Measurements from ENCODE around the gene GAGE12H.

The GAGE12H gene

DNA sequence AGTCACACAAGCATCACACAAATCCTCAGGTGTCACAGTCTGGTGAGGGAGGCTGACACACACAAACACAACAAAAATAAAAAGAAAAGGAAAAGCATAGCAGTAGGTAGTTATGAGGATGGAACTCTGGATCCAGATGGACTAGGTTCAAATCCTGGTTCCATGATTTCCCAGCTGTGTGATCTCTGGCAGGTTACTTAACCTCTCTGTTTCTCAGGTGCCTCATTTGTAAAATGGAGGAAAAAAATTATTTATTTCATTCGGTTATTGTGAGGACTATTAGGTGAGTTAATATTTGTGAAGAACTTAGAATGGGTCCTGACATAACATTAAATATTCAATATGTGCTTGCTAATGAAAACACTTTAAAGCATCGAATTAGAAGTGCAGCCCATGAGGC, 38.8 kb downstream of the GAGE12H start:
- no peak overlapping the region for H3K27ac ChIP-seq (ENCODE audit: low read depth, low read length, poor library complexity, severe bottlenecking)
- no peaks in the 10 kb centered on the region for H3K9me3 ChIP-seq (ENCODE audit: low read length)
- H3F3A ChIP-seq (ENCODE audit: insufficient read depth, low read length), result no peaks in the 10 kb centered on the region
- H3K79me2 ChIP-seq (ENCODE audit: insufficient read depth, low read length), result no peaks in the 10 kb centered on the region
- H3K4me3 ChIP-seq (ENCODE audit: low read depth, low read length, poor library complexity, severe bottlenecking), result no peak overlapping the region
- H3K4me2 ChIP-seq (ENCODE audit: low read length), result no peak overlapping the region
- H2AFZ ChIP-seq (ENCODE audit: low read length), result no peak overlapping the region
- no peaks in the 10 kb centered on the region for H3K9me2 ChIP-seq (ENCODE audit: low read depth, low read length)
- H3K27me3 ChIP-seq (ENCODE audit: insufficient read depth, low read length), result no peaks in the 10 kb centered on the region
- H3K36me3 ChIP-seq (ENCODE audit: insufficient read depth, low read length), result no peaks in the 10 kb centered on the region
- TF ChIP-seq, protein P1, sequence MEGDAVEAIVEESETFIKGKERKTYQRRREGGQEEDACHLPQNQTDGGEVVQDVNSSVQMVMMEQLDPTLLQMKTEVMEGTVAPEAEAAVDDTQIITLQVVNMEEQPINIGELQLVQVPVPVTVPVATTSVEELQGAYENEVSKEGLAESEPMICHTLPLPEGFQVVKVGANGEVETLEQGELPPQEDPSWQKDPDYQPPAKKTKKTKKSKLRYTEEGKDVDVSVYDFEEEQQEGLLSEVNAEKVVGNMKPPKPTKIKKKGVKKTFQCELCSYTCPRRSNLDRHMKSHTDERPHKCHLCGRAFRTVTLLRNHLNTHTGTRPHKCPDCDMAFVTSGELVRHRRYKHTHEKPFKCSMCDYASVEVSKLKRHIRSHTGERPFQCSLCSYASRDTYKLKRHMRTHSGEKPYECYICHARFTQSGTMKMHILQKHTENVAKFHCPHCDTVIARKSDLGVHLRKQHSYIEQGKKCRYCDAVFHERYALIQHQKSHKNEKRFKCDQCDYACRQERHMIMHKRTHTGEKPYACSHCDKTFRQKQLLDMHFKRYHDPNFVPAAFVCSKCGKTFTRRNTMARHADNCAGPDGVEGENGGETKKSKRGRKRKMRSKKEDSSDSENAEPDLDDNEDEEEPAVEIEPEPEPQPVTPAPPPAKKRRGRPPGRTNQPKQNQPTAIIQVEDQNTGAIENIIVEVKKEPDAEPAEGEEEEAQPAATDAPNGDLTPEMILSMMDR (IDR thresholded peaks at IDR 0.05; ENCODE audit: low read length), result no peak
- TF ChIP-seq EZH2 (IDR thresholded peaks at IDR 0.05; ENCODE audit: borderline replicate concordance, low read length), result no peak
- H3K9ac ChIP-seq (ENCODE audit: low read length), result no peak overlapping the region
- no peaks in the 10 kb centered on the region for H3K4me1 ChIP-seq (ENCODE audit: insufficient read depth, low read length, severe bottlenecking)
- H4K20me1 ChIP-seq (ENCODE audit: insufficient read depth, low read length), result no peaks in the 10 kb centered on the region

DNA sequence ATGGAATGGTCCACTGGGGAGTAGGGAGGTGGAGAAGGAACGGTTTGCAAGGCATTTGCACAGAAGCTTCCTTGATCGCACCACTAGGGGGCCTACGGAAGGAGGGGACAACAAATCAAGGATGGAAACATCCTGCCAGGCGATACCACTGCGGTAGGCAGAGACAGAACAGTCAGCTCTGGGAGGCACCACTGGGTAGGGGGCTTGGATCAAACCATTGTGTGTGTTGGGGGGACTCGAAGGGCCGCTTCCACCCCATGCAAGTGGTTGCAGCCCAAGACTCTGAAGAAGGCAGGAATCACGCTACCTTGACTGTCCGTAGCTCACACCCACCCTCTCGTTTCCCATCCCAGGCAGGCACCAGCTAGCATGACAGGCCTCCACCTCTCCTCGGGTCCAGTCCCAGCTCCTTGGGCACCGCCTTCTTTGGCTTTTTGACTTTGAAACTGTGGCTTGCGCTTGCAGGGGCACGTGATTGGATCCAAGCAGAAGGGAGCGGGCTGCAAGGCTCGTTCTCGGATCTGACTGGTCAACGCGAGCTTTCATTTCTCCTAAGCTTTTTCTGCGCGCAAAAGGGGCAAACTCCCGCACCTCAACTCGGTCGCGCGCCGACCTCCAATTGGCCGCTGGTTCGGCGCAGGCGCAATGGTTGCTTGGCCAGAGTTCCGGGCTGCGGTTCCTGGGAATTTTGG, 47.5 kb downstream of the GAGE12H start:
- H2AFZ ChIP-seq (ENCODE audit: low read length), result no peak overlapping the region
- H3F3A ChIP-seq (ENCODE audit: insufficient read depth, low read length), result no peaks in the 10 kb centered on the region
- no peaks in the 10 kb centered on the region for H3K27me3 ChIP-seq (ENCODE audit: insufficient read depth, low read length)
- no peak overlapping the region for H3K9ac ChIP-seq (ENCODE audit: low read length)
- H3K4me1 ChIP-seq (ENCODE audit: insufficient read depth, low read length, severe bottlenecking), result no peaks in the 10 kb centered on the region
- H3K79me2 ChIP-seq (ENCODE audit: insufficient read depth, low read length), result no peaks in the 10 kb centered on the region
- no peak overlapping the region for H3K4me2 ChIP-seq (ENCODE audit: low read length)
- H3K4me3 ChIP-seq (ENCODE audit: low read depth, low read length, poor library complexity, severe bottlenecking), result no peak overlapping the region
- no peaks in the 10 kb centered on the region for H3K9me2 ChIP-seq (ENCODE audit: low read depth, low read length)
- TF ChIP-seq, protein P1 (IDR thresholded peaks at IDR 0.05; ENCODE audit: low read length), result peak; percentile 13; the same call in 1 of the 2 replicates
- TF ChIP-seq EZH2 (IDR thresholded peaks at IDR 0.05; ENCODE audit: borderline replicate concordance, low read length), result no peak
- no peak overlapping the region for H3K27ac ChIP-seq (ENCODE audit: low read depth, low read length, poor library complexity, severe bottlenecking)
- no peaks in the 10 kb centered on the region for H4K20me1 ChIP-seq (ENCODE audit: insufficient read depth, low read length)
- no peaks in the 10 kb centered on the region for H3K9me3 ChIP-seq (ENCODE audit: low read length)
- H3K36me3 ChIP-seq (ENCODE audit: insufficient read depth, low read length), result no peaks in the 10 kb centered on the region

Measured in OCI-LY1 (cell line).